CD4-positive, alpha-beta T cell (primary cell): ENCODE data around the gene LMO7. TPM values are rescaled to one million over a fixed set of nuclear protein-coding genes. Genes with fewer than 3 reads are reported as not detected.

Experiments
- ATAC-seq: fragments of 200-7000 bp; cut with Tn5 transposase; one replicate; pipeline ENCODE4 v1.10.0; 2022; ENCODE audit warnings: mild to moderate bottlenecking; ENCODE audit not compliant: poor library complexity
- CTCF ChIA-PET: fragments of 350-600 bp; sonication (Branson Sonifier 250); formaldehyde crosslinking; loops from one replicate; lab custom pipeline; 2021; ENCODE audit warnings: antibody characterized with exemption, inconsistent platforms; lab: Charles Lee
- POLR2A ChIA-PET: fragments of 350-600 bp; sonication (Branson Sonifier 250); formaldehyde crosslinking; loops from one replicate; lab custom pipeline; 2021; ENCODE audit warnings: antibody characterized with exemption, inconsistent platforms; lab: Charles Lee
- DNase-seq, 14 experiments: peaks; one replicate each; pipeline ENCODE4 v3.0.0-alpha.2; 2013 to 2020; ENCODE audit warnings: mixed read lengths in 2 of 14
- H3K27ac ChIP-seq, 2 donors: one replicate each; pipeline versions ENCODE4 v1.5.1 to v1.7.0; 2013; ENCODE audit warnings: low read length in 2 of 2, low read depth in 1 of 2, mild to moderate bottlenecking in 1 of 2
- H3K27me3 ChIP-seq, 2 experiments: 1 replicate in 1 of 2; 2 replicates in 1 of 2; pipeline versions ENCODE4 v1.6.1 to v1.7.0; 2013; ENCODE audit warnings: low read length in 2 of 2, control low read depth in 1 of 2, mild to moderate bottlenecking in 1 of 2, moderate library complexity in 1 of 2; ENCODE audit not compliant: insufficient read depth in 2 of 2, control insufficient read depth in 1 of 2
- H3K36me3 ChIP-seq: one replicate; pipeline ENCODE4 v1.6.1; 2013; ENCODE audit warnings: low read length, control low read depth; ENCODE audit not compliant: insufficient read depth
- H3K4me1 ChIP-seq: one replicate; pipeline ENCODE4 v1.6.1; 2013; ENCODE audit warnings: low read length, control low read depth; ENCODE audit not compliant: insufficient read depth
- H3K4me3 ChIP-seq: one replicate; pipeline ENCODE4 v1.5.1; 2013; ENCODE audit warnings: mild to moderate bottlenecking, low read length, moderate library complexity
- H3K9me3 ChIP-seq, 2 experiments: 1 replicate in 1 of 2; 2 replicates in 1 of 2; pipeline versions ENCODE4 v1.6.1 to v1.7.0; 2013; ENCODE audit warnings: low read length in 2 of 2, mild to moderate bottlenecking in 2 of 2, control low read depth in 1 of 2, moderate library complexity in 1 of 2; ENCODE audit not compliant: control insufficient read depth in 1 of 2, insufficient read depth in 1 of 2
- H3K27ac Mint-ChIP-seq: one replicate; pipeline ENCODE4 v1.8.0; 2020; ENCODE audit warnings: mixed read lengths
- H3K27me3 Mint-ChIP-seq: one replicate; pipeline ENCODE4 v1.8.0; 2021; ENCODE audit warnings: mixed read lengths
- H3K36me3 Mint-ChIP-seq: one replicate; pipeline ENCODE4 v1.8.0; 2021; ENCODE audit warnings: low read depth, mixed read lengths
- H3K4me1 Mint-ChIP-seq: one replicate; pipeline ENCODE4 v1.8.0; 2021; ENCODE audit warnings: low read depth, mixed read lengths
- H3K4me3 Mint-ChIP-seq: one replicate; pipeline ENCODE4 v1.8.0; 2020; ENCODE audit warnings: mild to moderate bottlenecking, mixed read lengths
- H3K9me3 Mint-ChIP-seq: one replicate; pipeline ENCODE4 v1.8.0; 2020; ENCODE audit warnings: mixed read lengths
- CTCF ChIP-seq: fragments of 200-600 bp; IDR thresholded peaks from one replicate; pipeline ENCODE4 v1.8.0; 2022; ENCODE audit warnings: antibody characterized with exemption, mild to moderate bottlenecking
- intact Hi-C, 2 experiments: fragments of 100-400 bp; cut with DNase I in 1 of 2; cut with micrococcal nuclease in 1 of 2; formaldehyde crosslinking; loops; one replicate each; pipeline versions ENCODE4 v1.15.1 to v1.9.0; 2023 to 2025; cut with DNase I, micrococcal nuclease
- total RNA-seq, 174 experiments: library from RNA in 2 of 174; stranded (reverse) in 2 of 174; gene quantifications; one replicate each; pipeline ENCODE4 v1.2.3 and lab custom pipeline; 2021 to 2026

LMO7 gene
- total RNA-seq, 2 experiments from 2014 or later = 35.2 to 36.3 TPM

- H3K27me3 Mint-ChIP-seq = no peaks in the 10 kb centered on the region
- no peak for TF ChIP-seq CTCF
- H3K4me3 Mint-ChIP-seq = no peak overlapping the region
- ATAC-seq (no peak), DNase-seq (no peak)
- Histone ChIP-seq H3K9me3 (no peaks in the 10 kb centered on the region), H3K4me3 (no peak overlapping the region), H3K36me3 (peaks cover 13% of the 10 kb centered on the region), H3K4me1 (no peaks in the 10 kb centered on the region), H3K27ac (no peak overlapping the region), H3K27me3 (no peaks in the 10 kb centered on the region)
- H3K9me3 Mint-ChIP-seq = no peaks in the 10 kb centered on the region
- peaks cover 57% of the 10 kb centered on the region for H3K36me3 Mint-ChIP-seq
- ChIA-PET POLR2A (no interaction called here), CTCF (no interaction called here)
- no peaks in the 10 kb centered on the region for H3K4me1 Mint-ChIP-seq
- no peak overlapping the region for H3K27ac Mint-ChIP-seq
- intact Hi-C loops = no loop called here
These were observed 219.1 kb downstream of the LMO7 start for GRCh38 chr13:75855216-75855615.

GRCh38 chr13:75855847-75856246, 219.7 kb downstream of the LMO7 start:
- H3K36me3 ChIP-seq = peaks cover 8% of the 10 kb centered on the region
- ATAC-seq = no peak
- no peaks in the 10 kb centered on the region for H3K27me3 ChIP-seq
- no peaks in the 10 kb centered on the region for H3K4me1 ChIP-seq
- H3K4me3 ChIP-seq = no peak overlapping the region
- CTCF ChIA-PET = no interaction called here
- H3K4me1 Mint-ChIP-seq = no peaks in the 10 kb centered on the region
- intact Hi-C loops = no loop called here
- H3K27ac Mint-ChIP-seq = no peak overlapping the region
- no peak for DNase-seq
- peaks cover 51% of the 10 kb centered on the region for H3K36me3 Mint-ChIP-seq
- POLR2A ChIA-PET = no interaction called here
- no peaks in the 10 kb centered on the region for H3K27me3 Mint-ChIP-seq
- H3K9me3 ChIP-seq = no peaks in the 10 kb centered on the region
- no peak overlapping the region for H3K27ac ChIP-seq
- no peak overlapping the region for H3K4me3 Mint-ChIP-seq
- no peak for TF ChIP-seq CTCF
- H3K9me3 Mint-ChIP-seq = no peaks in the 10 kb centered on the region

GRCh38 chr13:75857291-75857690, 221.2 kb downstream of the LMO7 start:
- peaks cover 8% of the 10 kb centered on the region for H3K36me3 ChIP-seq
- Mint-ChIP-seq H3K27me3 (no peaks in the 10 kb centered on the region), H3K36me3 (peaks cover 47% of the 10 kb centered on the region), H3K9me3 (no peaks in the 10 kb centered on the region), H3K4me1 (no peaks in the 10 kb centered on the region), H3K27ac (no peak overlapping the region), H3K4me3 (no peak overlapping the region)
- no peak overlapping the region for H3K4me3 ChIP-seq
- no peak for TF ChIP-seq CTCF
- POLR2A ChIA-PET = no interaction called here
- CTCF ChIA-PET = no interaction called here
- ATAC-seq (no peak), DNase-seq (no peak)
- H3K27me3 ChIP-seq = no peaks in the 10 kb centered on the region
- no peak overlapping the region for H3K27ac ChIP-seq
- H3K4me1 ChIP-seq = no peaks in the 10 kb centered on the region
- intact Hi-C loops = no loop called here
- no peaks in the 10 kb centered on the region for H3K9me3 ChIP-seq
